CD4-positive, alpha-beta T cell treated with Interleukin-21 for 1 hour (primary cell): Measurements from ENCODE around the gene MGMT.

Experiments used
- DNase-seq: peaks from one replicate; pipeline ENCODE4 v3.0.0-alpha.2; 2020

Gene MGMT

DNA sequence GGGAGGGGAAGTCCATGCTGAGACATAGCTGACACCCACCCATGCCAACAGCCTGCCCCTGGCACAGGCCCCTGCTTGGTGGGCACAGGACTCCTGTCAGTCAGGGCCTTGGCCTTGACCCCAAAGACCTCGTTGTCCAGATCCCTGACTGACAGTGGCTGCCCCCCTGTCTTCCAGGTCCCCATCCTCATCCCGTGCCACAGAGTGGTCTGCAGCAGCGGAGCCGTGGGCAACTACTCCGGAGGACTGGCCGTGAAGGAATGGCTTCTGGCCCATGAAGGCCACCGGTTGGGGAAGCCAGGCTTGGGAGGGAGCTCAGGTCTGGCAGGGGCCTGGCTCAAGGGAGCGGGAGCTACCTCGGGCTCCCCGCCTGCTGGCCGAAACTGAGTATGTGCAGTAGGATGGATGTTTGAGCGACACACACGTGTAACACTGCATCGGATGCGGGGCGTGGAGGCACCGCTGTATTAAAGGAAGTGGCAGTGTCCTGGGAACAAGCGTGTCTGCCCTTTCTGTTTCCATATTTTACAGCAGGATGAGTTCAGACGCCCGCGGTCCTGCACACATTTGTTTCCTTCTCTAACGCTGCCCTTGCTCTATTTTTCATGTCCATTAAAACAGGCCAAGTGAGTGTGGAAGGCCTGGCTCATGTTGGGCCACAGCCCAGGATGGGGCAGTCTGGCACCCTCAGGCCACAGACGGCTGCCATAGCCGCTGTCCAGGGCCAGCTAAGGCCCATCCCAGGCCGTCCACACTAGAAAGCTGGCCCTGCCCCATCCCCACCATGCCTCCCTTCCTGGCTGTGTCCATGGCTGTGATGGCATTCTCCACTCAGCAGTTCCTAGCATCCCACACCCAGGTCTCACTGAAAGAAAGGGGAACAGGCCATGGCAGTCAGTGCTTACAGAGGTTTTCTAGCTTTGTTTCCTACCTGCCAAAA is 299.8 kb downstream of the MGMT start:
- DNase-seq = no peak

- DNase-seq = no peak
These were observed 300.7 kb downstream of the MGMT start for GRCh38 chr10:129767751-129768150.

DNA sequence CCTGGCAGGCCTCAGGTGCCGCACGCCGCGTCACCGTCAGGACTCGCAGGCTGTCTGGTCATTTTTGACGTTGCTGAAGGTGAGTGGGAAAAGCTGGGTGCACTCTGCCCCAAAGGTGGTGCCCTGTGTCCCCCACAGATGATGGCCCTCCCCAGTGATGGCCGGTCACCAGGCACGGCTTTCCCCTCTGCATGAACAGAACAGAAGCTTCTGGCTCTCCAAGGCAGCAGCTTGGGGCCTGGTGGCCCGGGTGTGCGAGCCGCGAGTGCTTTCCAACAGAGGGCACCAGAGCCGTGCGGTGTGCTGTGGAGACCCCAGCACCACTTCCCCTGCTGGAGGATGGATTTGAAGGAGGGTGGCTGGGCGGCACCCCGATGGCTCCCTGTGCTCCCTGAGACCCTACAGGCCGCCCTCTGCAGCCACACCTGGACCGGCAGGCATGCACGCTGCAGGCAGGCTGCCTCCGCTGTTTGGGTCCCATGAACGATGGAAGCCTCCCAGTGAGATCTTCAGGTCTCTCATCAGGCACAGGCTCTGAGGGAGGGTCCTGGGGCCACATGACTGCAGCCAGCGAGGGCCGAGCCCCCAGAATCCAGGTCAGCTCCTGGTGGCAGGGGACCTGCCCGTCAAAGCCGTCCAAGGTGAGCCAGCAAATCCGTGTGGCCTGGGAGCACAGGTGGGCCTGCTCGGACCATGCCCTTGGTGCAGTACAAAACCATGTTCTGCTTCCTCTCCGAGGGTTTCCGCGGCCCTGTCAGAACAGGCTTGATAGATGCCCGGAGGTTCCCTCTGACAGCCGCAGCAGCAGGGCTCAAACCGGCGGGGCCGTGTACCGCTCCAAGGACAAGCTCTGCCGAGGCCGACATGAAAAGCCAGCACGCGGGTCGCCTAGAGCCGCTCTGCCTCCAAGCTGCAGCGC is 301.7 kb downstream of the MGMT start:
- no peak for DNase-seq

DNA sequence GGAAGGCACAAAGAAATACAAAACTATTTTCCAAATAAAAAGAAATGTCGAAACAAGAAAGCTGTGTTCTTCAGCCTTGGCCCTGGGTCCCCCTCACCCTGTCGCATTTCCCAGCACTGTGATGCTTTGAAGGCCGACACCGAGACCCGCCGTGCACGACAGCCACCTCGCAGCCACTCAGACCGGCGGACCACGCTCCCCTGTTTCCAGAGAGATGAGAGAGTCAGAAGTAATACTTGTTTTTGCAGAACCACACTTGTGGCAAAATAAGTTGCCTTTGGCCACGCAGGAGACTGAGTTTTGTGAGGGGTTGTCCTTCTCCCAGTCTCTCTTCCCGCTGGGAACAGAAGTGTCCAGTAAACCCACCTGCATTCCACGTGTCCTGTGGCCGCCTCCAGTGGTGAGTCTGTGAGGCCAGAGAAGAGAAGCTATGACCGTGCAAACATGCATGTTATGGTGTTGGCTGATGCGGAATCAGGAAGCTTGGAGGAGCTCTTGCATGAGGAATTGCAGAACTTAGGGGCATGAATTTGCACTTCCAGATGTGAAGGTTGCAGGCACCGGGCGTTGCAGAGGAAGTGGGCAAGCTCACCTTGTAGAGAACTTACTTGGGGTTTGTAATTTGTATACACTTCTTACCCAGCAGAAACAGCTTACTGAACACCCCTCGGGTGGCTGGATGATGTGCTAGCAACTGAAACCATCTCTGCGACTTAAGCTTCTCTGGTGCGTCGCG is 302.5 kb downstream of the MGMT start:
- DNase-seq = no peak

- no peak for DNase-seq
These were observed 303.2 kb downstream of the MGMT start for GRCh38 chr10:129770286-129770685.

DNA sequence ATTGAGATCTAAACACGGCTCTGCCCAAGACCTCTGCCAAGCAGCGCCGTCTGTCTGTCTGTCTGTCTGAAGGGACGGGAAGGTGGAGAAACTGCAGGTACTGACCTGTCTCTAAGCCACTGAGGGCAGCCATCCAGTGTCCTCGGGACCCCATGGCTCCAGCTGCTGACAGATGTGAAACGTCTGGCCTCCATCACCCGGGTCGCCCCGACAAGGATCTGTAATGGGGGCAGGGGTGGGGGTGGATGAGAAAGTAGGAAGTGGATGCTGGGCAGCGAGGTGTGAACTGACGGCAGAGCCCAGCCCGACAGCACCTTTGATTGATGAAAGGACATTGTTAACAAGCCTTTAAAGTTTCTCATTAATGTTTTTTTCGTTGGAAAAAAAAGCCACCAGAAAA is 304.0 kb downstream of the MGMT start:
- no peak for DNase-seq

- no peak for DNase-seq
These were observed 304.5 kb downstream of the MGMT start for GRCh38 chr10:129771576-129771975.

DNA sequence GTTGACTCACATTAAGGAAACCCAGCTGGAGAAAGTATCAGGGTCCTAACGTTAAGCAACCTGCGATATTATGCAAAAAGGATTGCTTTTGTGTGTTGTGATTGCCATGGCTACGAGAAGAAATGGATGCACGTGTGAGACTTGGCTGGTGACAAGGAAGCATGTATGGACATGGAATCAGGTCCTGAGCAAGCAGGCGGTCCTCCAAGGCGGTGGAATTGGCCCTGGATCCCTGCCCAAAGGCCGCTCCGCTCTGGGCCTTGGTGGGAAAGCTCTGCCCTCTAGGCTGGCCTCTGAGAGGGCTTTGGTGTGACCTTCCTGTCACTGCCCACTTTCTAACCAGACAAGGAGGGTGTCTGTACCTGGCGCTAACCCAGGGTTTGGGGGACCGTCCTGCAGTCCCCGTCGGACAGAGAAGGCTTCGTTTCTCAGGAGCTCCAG is 305.0 kb downstream of the MGMT start:
- no peak for DNase-seq

GRCh38 chr10:129772468-129773358 is 305.7 kb downstream of the MGMT start:
- no peak for DNase-seq

DNA sequence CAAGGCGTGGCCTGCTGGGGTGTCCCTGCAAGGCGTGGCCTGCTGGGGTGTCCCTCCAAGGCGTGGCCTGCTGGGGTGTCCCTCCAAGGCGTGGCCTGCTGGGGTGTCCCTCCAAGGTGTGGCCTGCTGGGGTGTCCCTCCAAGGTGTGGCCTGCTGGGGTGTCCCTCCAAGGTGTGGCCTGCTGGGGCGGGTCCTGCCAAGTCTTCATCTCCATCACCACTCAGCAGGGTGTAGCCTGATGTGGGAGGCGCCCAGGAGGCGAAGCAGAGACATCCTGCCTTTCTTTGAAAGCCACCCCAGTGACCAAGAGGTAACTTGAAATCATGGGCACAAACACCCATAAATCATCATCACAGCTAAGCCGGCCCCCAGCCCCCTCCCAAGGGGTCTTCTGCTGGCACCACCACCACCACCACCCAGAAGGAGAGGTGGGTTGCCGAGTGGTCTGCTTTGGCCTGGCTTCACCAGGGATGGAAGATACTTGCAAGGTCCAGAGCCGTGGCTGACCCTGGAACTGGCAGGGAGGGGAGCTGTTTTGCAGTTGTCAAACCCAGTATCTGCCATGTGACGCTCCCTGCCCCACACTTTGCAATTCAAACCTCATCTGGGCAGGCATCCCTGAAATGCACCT is 306.4 kb downstream of the MGMT start:
- no peak for DNase-seq

DNA sequence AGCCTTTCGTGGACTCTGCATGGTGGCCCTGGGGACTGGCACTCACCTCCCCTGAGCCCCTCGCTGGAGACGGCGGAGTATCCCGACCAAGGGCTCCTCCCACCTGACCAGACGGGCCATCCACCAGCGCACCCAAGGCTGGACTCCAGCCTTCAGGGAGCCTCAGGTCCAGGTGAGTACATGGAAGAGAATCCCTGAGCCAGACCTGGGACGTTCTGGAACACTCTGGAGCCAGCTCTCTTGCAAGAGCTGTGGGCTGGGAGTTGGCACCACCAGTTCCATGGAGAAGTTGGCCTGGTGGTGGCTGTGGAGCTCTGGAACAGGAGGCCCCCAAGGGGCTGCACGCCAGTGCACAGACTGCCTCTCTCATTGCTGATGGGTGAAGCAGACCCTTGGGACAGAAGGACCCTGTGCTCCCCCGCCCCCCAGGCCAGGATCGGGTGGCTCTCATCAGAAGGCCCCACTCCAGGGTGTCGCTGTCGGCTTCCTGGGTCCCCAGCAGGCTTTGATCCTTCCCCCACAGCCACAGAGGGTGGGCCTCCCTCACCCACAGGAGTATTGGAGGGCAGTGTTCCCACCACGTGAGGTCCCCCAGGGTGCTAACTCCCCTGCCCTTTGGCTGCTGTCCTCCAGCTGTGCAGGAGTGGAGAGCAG is 307.2 kb downstream of the MGMT start:
- DNase-seq = no peak

DNA sequence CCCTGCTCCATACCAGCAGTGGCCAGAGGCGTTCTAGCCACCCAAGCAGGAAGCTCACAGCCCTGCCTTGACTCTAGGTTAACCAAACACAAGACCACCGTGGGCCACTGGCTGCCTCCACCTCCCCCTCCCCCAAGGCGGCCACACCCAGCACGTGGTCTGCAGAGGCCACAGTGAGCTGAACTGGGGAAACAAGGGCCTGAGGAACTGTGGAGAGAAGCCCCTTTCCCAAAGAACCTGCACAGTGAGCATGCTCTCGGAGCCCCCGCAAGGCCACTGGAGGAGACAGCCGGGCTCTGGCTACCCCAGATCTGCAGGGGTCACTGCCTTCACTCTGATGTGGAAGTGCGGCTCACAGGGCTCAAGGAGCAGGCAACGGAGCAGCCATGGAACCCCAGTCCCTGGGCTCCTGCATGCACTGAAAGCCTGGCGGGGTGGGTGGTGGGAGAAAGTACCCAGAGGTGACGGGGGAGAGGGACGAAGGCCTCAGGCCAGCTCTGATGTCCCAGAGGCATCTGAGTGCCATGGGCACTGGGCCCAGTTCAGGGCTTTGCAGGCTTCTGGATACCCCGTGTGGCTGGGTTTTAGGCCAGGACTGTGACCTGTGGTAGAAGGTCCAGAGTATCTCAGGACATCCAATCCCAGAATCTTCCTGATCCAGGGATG is 307.8 kb downstream of the MGMT start:
- no peak for DNase-seq

DNA sequence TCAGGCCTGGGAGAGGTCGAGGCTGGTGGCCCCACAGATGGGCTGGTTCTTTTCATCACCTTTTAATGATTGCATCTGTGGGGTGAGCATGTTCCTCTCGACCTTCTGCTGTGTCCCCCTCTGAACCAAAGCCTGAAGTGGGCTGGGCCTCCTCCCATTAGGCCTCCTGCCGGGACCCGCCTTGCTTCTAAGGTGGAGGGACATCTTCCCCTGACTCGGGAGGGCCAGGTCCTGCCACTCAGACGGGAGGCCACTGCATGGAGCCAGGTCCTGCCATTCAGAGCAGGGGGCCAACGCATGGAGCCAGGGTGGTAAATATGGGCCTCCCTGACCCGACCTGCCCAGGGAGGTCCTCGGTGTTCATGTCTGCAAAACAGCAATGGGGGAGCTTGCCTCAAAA is 308.6 kb downstream of the MGMT start:
- DNase-seq = no peak

DNA sequence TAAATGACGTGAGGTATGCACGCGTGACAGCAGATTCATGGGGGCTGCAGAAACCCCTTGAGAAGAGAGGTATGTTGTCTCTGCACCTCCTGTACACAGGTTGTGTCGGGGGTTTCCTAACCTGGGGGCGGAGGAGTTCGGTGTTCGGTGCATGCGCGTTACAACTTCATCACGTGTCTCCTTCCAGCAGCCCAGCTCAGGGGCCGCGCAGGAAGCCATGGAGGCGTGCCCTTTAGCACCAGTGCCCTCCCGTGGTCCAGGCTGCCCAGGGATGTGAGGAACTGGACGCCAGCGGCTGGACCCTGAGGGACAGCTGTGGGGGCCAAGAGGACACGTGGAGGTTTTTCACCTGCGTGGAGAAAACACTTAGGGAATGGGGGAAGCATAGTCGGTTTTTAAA is 310.6 kb downstream of the MGMT start:
- DNase-seq = no peak

GRCh38 chr10:129778571-129778970 is 311.5 kb downstream of the MGMT start:
- DNase-seq = no peak

GRCh38 chr10:129779126-129780111 is 312.4 kb downstream of the MGMT start:
- DNase-seq = no peak

DNA sequence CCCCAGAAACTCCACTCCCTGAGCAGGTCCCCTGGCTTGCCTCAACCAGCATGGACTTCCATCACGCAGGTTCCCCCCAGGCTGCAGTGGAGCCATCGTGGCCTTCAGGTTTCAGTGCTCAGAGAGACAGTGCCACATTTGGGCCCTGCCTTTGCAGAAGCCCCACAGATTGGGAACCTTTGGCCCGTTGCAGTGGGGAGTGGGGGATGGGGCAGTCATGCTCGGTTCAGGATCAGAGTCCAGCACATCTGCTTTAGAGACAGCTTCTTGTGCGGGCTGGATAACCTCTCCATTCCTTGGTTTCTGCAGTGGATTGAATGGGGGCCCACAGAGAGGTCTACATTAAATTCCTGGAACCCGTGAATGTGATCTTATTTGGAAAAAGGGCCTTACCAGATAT is 313.2 kb downstream of the MGMT start:
- no peak for DNase-seq

DNA sequence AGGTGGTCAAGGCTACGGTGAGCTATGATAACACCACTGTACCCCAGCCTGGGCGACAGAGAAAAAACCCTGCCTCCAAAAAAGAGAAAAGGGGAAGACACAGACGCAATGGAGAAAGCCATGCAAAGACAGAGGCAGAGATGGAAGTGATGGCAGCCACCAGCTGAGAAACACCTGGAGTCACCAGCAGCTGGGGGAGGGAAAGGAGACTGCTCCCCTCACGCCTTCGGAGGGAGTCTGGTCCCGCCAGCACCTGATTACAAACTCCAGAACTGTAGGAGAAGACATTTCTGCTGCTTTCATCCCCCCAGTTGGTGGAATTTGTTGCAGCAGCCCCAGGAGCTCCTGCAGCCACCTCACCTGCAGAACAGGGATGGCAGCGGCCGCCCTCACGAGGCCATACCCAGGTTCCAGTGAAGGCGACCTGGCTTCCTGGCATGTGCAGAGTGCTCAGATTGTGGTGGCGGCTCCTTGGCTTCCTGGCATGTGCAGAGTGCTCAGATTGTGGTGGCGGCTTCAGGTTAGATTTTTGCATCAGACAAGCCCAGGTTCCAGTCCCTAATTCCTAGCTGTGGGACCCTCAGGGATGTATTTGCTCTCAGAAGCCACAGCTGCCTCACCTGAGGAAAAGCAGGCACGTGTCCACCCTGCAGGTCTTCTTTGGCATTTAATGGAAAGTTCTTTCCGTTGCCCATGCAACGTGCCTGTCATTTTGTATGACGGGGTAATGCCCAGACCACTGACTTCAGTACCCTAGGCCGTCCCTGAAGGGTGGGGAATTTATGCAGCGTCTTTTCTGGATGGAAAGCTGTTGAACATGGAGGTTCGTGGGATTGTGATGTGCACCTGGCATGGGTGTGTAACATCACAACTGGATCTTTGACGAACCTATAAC is 314.1 kb downstream of the MGMT start:
- DNase-seq = no peak
